Neural cell (in vitro differentiated cells): Measurements from ENCODE around the gene DSCAML1. TPM values are rescaled to one million over a fixed set of nuclear protein-coding genes. Genes with fewer than 3 reads are reported as not detected.

Experiments
- H2AFZ ChIP-seq: fragments of 200-600, 300-800 bp; sonication (generic), shearing (Covaris generic); 2 replicates; pipeline ENCODE4 v1.6.0; 2014; ENCODE audit warnings: low read depth, mild to moderate bottlenecking, antibody characterized with exemption, low read length, moderate library complexity
- H3F3A ChIP-seq: fragments of 200-600 bp; shearing (Covaris generic); 2 replicates; pipeline ENCODE4 v1.6.1; 2016; ENCODE audit warnings: mild to moderate bottlenecking, moderate library complexity, mixed read lengths, antibody characterized with exemption, low read length; ENCODE audit not compliant: insufficient read depth, poor library complexity, severe bottlenecking
- H3K27ac ChIP-seq: fragments of 200-600, 300-800 bp; sonication (generic), shearing (Covaris generic); 2 replicates; pipeline ENCODE4 v1.5.1; 2014; ENCODE audit warnings: mild to moderate bottlenecking, low read length, moderate library complexity
- H3K27me3 ChIP-seq: fragments of 300-800, 200-600 bp; sonication (generic), shearing (Covaris generic); 2 replicates; pipeline ENCODE4 v1.6.0; 2014; ENCODE audit warnings: mild to moderate bottlenecking, low read depth, low read length, moderate library complexity; ENCODE audit not compliant: insufficient read depth
- H3K36me3 ChIP-seq: fragments of 300-800, 200-600 bp; sonication (generic), shearing (Covaris generic); 2 replicates; pipeline ENCODE4 v1.5.1; 2014; ENCODE audit warnings: mild to moderate bottlenecking, antibody characterized with exemption, low read length, moderate library complexity; ENCODE audit not compliant: insufficient read depth
- H3K4me2 ChIP-seq: fragments of 300-800, 200-600 bp; sonication (generic), shearing (Covaris generic); 2 replicates; pipeline ENCODE4 v1.6.0; 2014; ENCODE audit warnings: mild to moderate bottlenecking, low read length
- H3K4me3 ChIP-seq: fragments of 300-800, 200-600 bp; sonication (generic), shearing (Covaris generic); 2 replicates; pipeline ENCODE4 v1.5.1; 2014; ENCODE audit warnings: mild to moderate bottlenecking, low read length, moderate library complexity
- H3K79me2 ChIP-seq: fragments of 200-600 bp; shearing (Covaris generic); replicated peaks from 2 replicates; pipeline ENCODE4 v1.6.0; 2014; ENCODE audit warnings: mild to moderate bottlenecking, low read length, moderate library complexity; ENCODE audit not compliant: insufficient read depth
- H3K9ac ChIP-seq: fragments of 300-800, 200-600 bp; sonication (generic), shearing (Covaris generic); 2 replicates; pipeline ENCODE4 v1.6.1; 2016; ENCODE audit warnings: mild to moderate bottlenecking, low read length, mixed read lengths
- H3K9me2 ChIP-seq: fragments of 200-600 bp; shearing (Covaris generic); 2 replicates; pipeline ENCODE4 v1.6.1; 2016; ENCODE audit warnings: mild to moderate bottlenecking, low read length, mixed read lengths; ENCODE audit not compliant: insufficient read depth
- H3K9me3 ChIP-seq: fragments of 200-600, 300-800 bp; sonication (generic), shearing (Covaris generic); 2 replicates; pipeline ENCODE4 v1.6.1; 2016; ENCODE audit warnings: mild to moderate bottlenecking, mixed run types, low read length, moderate library complexity, mixed read lengths
- H4K20me1 ChIP-seq: fragments of 200-600 bp; shearing (Covaris generic); 2 replicates; pipeline ENCODE4 v1.6.1; 2016; ENCODE audit warnings: mild to moderate bottlenecking, mixed run types; ENCODE audit not compliant: insufficient read depth
- EP300 ChIP-seq: fragments of 450-650 bp; conservative IDR thresholded peaks from 2 replicates; pipeline ENCODE4 v1.6.1; 2014; ENCODE audit warnings: antibody characterized with exemption, mild to moderate bottlenecking, moderate library complexity; ENCODE audit not compliant: poor library complexity, severe bottlenecking
- POLR2AphosphoS5 ChIP-seq: IDR thresholded peaks from 2 replicates; pipeline ENCODE4 v1.6.1; 2012
- RAD21 ChIP-seq: fragments of 450-650 bp; conservative IDR thresholded peaks from 2 replicates; pipeline ENCODE4 v1.6.1; 2014; ENCODE audit warnings: antibody characterized with exemption, mild to moderate bottlenecking, moderate library complexity
- SMC3 ChIP-seq: fragments of 450-650 bp; conservative IDR thresholded peaks from 2 replicates; pipeline ENCODE4 v1.6.1; 2014; ENCODE audit warnings: antibody characterized with exemption, mild to moderate bottlenecking, moderate library complexity; ENCODE audit not compliant: poor library complexity
- TAF1 ChIP-seq: IDR thresholded peaks from 2 replicates; pipeline ENCODE4 v1.6.1; 2012; ENCODE audit warnings: low read depth
- polyA plus RNA-seq: library from polyadenylated mRNA; depleted of rRNA; stranded (reverse); fragments of >200 nt; gene quantifications from 2 replicates; pipeline ENCODE4 v1.2.3, GENCODE V29; 2014
- TF ChIP-seq, protein P1 (sequence below): fragments of 450-650 bp; IDR thresholded peaks from 2 replicates; pipeline ENCODE4 v1.5.1; 2014; ENCODE audit warnings: antibody characterized with exemption, mild to moderate bottlenecking, moderate library complexity; ENCODE audit not compliant: poor library complexity, severe bottlenecking
- TF ChIP-seq, protein P2 (sequence below): IDR thresholded peaks from 2 replicates; pipeline ENCODE4 v1.6.1; 2012; ENCODE audit warnings: borderline replicate concordance

DSCAML1 gene
- polyA plus RNA-seq, 1 donor from 2014 or later: 1.3 TPM

DNA sequence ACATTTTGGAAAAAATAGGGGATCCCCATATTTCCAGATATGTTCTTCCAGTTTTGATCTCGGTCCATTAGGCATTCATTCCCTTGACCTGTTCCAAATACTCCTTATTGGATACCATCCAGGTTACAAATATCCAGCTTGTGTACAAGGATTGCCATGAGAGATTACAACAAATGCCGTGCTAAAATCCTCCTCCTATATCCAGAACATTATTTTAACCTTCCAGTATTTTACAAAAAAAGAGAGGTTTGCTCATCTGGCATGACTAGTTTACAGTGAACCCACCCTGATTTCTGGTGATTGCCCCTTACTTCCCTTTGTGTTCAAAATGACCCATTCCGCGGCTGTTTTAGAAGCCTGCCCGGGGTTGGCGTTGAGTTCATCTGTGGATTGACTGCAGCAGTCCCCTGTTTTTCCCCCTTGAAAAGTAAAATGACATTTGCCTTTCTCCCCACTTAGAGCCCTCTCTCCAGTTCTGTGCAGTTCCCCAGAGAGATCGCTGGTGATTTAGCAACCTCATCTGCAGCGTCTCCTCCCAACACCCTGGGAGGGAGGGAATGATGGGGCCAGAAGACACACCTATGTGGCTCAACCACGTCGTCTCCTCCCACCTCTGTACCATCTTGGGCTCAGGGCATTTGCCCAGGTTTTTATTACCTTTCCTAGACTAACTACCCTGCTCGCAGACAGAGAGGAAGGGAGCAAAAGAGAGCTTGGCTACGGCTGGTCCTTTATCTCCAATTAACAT is 73.6 kb downstream of the DSCAML1 start:
- H3K9me3 ChIP-seq: no peaks in the 10 kb centered on the region
- H3K9me2 ChIP-seq: no peaks in the 10 kb centered on the region
- H3F3A ChIP-seq: no peaks in the 10 kb centered on the region
- no peak overlapping the region for H2AFZ ChIP-seq
- H3K27ac ChIP-seq: no peak overlapping the region
- TF ChIP-seq TAF1: no peak
- TF ChIP-seq, protein P1, sequence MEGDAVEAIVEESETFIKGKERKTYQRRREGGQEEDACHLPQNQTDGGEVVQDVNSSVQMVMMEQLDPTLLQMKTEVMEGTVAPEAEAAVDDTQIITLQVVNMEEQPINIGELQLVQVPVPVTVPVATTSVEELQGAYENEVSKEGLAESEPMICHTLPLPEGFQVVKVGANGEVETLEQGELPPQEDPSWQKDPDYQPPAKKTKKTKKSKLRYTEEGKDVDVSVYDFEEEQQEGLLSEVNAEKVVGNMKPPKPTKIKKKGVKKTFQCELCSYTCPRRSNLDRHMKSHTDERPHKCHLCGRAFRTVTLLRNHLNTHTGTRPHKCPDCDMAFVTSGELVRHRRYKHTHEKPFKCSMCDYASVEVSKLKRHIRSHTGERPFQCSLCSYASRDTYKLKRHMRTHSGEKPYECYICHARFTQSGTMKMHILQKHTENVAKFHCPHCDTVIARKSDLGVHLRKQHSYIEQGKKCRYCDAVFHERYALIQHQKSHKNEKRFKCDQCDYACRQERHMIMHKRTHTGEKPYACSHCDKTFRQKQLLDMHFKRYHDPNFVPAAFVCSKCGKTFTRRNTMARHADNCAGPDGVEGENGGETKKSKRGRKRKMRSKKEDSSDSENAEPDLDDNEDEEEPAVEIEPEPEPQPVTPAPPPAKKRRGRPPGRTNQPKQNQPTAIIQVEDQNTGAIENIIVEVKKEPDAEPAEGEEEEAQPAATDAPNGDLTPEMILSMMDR: no peak
- TF ChIP-seq RAD21: no peak
- TF ChIP-seq EP300: no peak
- no peak for TF ChIP-seq POLR2AphosphoS5
- TF ChIP-seq SMC3: no peak
- TF ChIP-seq, protein P2, sequence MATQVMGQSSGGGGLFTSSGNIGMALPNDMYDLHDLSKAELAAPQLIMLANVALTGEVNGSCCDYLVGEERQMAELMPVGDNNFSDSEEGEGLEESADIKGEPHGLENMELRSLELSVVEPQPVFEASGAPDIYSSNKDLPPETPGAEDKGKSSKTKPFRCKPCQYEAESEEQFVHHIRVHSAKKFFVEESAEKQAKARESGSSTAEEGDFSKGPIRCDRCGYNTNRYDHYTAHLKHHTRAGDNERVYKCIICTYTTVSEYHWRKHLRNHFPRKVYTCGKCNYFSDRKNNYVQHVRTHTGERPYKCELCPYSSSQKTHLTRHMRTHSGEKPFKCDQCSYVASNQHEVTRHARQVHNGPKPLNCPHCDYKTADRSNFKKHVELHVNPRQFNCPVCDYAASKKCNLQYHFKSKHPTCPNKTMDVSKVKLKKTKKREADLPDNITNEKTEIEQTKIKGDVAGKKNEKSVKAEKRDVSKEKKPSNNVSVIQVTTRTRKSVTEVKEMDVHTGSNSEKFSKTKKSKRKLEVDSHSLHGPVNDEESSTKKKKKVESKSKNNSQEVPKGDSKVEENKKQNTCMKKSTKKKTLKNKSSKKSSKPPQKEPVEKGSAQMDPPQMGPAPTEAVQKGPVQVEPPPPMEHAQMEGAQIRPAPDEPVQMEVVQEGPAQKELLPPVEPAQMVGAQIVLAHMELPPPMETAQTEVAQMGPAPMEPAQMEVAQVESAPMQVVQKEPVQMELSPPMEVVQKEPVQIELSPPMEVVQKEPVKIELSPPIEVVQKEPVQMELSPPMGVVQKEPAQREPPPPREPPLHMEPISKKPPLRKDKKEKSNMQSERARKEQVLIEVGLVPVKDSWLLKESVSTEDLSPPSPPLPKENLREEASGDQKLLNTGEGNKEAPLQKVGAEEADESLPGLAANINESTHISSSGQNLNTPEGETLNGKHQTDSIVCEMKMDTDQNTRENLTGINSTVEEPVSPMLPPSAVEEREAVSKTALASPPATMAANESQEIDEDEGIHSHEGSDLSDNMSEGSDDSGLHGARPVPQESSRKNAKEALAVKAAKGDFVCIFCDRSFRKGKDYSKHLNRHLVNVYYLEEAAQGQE: no peak
- no peak overlapping the region for H3K4me2 ChIP-seq
- H3K36me3 ChIP-seq: no peaks in the 10 kb centered on the region
- H4K20me1 ChIP-seq: no peaks in the 10 kb centered on the region
- no peak overlapping the region for H3K4me3 ChIP-seq
- no peaks in the 10 kb centered on the region for H3K27me3 ChIP-seq
- H3K79me2 ChIP-seq: no peaks in the 10 kb centered on the region
- H3K9ac ChIP-seq: no peak overlapping the region

DNA sequence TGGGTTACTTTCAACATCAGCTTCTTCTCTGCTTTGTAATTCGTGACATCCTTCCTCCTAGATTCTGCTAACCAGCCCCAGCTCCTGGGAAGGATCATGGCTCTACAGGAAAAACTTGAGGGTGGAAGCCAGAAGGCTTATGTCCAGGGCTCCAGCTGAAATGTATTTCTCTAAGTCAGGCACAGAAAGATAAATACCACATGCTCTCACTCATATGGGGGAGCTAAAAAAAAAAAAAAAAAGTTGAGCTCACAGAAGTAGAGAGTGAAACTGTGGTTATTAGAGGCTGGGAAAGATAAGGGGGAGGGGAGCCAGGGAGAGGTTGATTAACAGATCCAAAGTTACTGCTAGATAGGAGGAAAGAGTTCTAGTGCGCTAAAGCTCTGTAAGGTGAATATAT is 74.9 kb downstream of the DSCAML1 start:
- no peaks in the 10 kb centered on the region for H3K79me2 ChIP-seq

More for the DNA sequence above, 74.9 kb downstream of the DSCAML1 start:
- Histone ChIP-seq H3K9me3 (no peaks in the 10 kb centered on the region), H3K27me3 (no peaks in the 10 kb centered on the region), H3F3A (no peaks in the 10 kb centered on the region), H3K4me2 (no peak overlapping the region), H3K27ac (no peak overlapping the region), H3K4me3 (no peak overlapping the region), H3K36me3 (no peaks in the 10 kb centered on the region), H3K9me2 (no peaks in the 10 kb centered on the region), H4K20me1 (no peaks in the 10 kb centered on the region), H3K9ac (no peak overlapping the region), H2AFZ (no peak overlapping the region)
- TF ChIP-seq, protein P2: no peak
- TF ChIP-seq TAF1: no peak
- TF ChIP-seq SMC3: no peak
